ENCODE measurements around the gene PLEKHA7.

- no peak for TF ChIP-seq EZH2 (IDR thresholded peaks at IDR 0.05; ENCODE audit: borderline replicate concordance, low read depth, low read length, poor library complexity, severe bottlenecking)
- no peak for TF ChIP-seq CTCF (conservative IDR thresholded peaks at IDR 0.05; ENCODE audit: low read depth, low read length)
These were observed 36.8 kb downstream of the PLEKHA7 start for GRCh38 chr11:16977136-16977993.
